Right lobe of liver (tissue), 6 donors: ENCODE data around the gene EPHA4. TPM values are rescaled to one million over a fixed set of nuclear protein-coding genes. Genes with fewer than 3 reads are reported as not detected.

Experiments used
- ATAC-seq, 4 donors: fragments of 200-7000 bp; cut with Tn5 transposase; one replicate each; pipeline ENCODE4 v1.9.1; 2020; ENCODE audit warnings: mild to moderate bottlenecking in 4 of 4, moderate library complexity in 4 of 4
- DNase-seq, 3 donors: peaks; one replicate each; pipeline ENCODE4 v3.0.0-alpha.2; 2020
- H3K27ac ChIP-seq, 3 donors: fragments of 200-600 bp; one replicate each; pipeline ENCODE4 v1.8.0; 2022
- H3K27me3 ChIP-seq, 2 donors: fragments of 200-600 bp; one replicate each; pipeline ENCODE4 v1.8.0; 2022
- H3K36me3 ChIP-seq, 4 donors: fragments of 200-600 bp; sonication (generic) in 1 of 4; one replicate each; pipeline versions ENCODE4 v1.5.1 to v1.8.0; 2017 to 2022; ENCODE audit warnings: control low read depth in 1 of 4
- H3K4me1 ChIP-seq, 4 donors: fragments of 200-600 bp; sonication (generic) in 1 of 4; one replicate each; pipeline versions ENCODE4 v1.5.1 to v1.8.0; 2017 to 2022; ENCODE audit warnings: control low read depth in 1 of 4
- H3K4me3 ChIP-seq, 3 donors: fragments of 200-600 bp; one replicate each; pipeline ENCODE4 v1.8.0; 2022
- H3K9me3 ChIP-seq, 4 donors: fragments of 200-600 bp; sonication (generic) in 1 of 4; one replicate each; pipeline versions ENCODE4 v1.5.1 to v1.8.0; 2017 to 2022; ENCODE audit warnings: control low read depth in 1 of 4
- POLR2A ChIP-seq: fragments of 450-650 bp; IDR thresholded peaks from one replicate; pipeline ENCODE4 v1.6.1; 2017; ENCODE audit warnings: antibody characterized with exemption, mild to moderate bottlenecking
- WGBS: methylation state at CpG from one replicate; pipeline ENCODE4 v1.1.6; 2018; ENCODE audit warnings: low coverage, low lambda C conversion rate; ENCODE audit not compliant: insufficient coverage; ENCODE audit errors: missing lambda C conversion rate; 5-methylcytosine and 5-hydroxymethylcytosine counted together
- intact Hi-C, 2 donors: fragments of 100-400 bp; cut with DNase I; formaldehyde crosslinking; loops; one replicate each; pipeline versions ENCODE4 v1.11.2 to v1.14.1; 2022
- total RNA-seq, 6 experiments: library from RNA; depleted of rRNA in 2 of 6; stranded (reverse); fragments of >200 nt in 2 of 6; fragmentation: NEBNext Ultra II Directional in 3 of 6; extraction: Animal tissue kit (Norgen Biotek cat#: 25700) in 3 of 6; gene quantifications; one replicate each; pipeline versions ENCODE4 v1.1.0 to v1.2.4, GENCODE V29; 2016 to 2023
- TF ChIP-seq, protein P1 (sequence below), 4 donors: fragments of 200-600 bp in 3 of 4; fragments of 450-650 bp in 1 of 4; IDR thresholded peaks; one replicate each; pipeline versions ENCODE4 v1.5.1 to v1.8.0; 2016 to 2022; ENCODE audit warnings: antibody characterized with exemption in 4 of 4, mild to moderate bottlenecking in 2 of 4
- donor health status: DM: no; HTN: yes; CAD: no.
- donor health status: DM: no; HTN: no; CAD: no.
- donor health status: DM: no; HTN: no; CAD: no.
- donor health status: DM: no; HTN: yes; CAD: no.
- donor health status: DM: no; HTN: yes; CAD: no.

Gene EPHA4
- total RNA-seq, 6 experiments from 2014 or later, result 0.61 to 2.9 (median 1.0) TPM

- no peak for DNase-seq
- Histone ChIP-seq H3K27me3 (no peaks in the 10 kb centered on the region), H3K36me3 (no peaks in the 10 kb centered on the region), H3K4me3 (no peak overlapping the region), H3K9me3 (no peaks in the 10 kb centered on the region), H3K27ac (no peak overlapping the region), H3K4me1 (no peaks in the 10 kb centered on the region)
- WGBS, result 73% methylated on average over 4 of the region's 4 CpGs
- intact Hi-C loops, result no loop called here
- no peak for ATAC-seq
- TF ChIP-seq, protein P1, sequence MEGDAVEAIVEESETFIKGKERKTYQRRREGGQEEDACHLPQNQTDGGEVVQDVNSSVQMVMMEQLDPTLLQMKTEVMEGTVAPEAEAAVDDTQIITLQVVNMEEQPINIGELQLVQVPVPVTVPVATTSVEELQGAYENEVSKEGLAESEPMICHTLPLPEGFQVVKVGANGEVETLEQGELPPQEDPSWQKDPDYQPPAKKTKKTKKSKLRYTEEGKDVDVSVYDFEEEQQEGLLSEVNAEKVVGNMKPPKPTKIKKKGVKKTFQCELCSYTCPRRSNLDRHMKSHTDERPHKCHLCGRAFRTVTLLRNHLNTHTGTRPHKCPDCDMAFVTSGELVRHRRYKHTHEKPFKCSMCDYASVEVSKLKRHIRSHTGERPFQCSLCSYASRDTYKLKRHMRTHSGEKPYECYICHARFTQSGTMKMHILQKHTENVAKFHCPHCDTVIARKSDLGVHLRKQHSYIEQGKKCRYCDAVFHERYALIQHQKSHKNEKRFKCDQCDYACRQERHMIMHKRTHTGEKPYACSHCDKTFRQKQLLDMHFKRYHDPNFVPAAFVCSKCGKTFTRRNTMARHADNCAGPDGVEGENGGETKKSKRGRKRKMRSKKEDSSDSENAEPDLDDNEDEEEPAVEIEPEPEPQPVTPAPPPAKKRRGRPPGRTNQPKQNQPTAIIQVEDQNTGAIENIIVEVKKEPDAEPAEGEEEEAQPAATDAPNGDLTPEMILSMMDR (IDR thresholded peaks at IDR 0.05), result no peak
- TF ChIP-seq POLR2A, result no peak
These were observed 86.0 kb downstream of the EPHA4 start for GRCh38 chr2:221486106-221486505.

GRCh38 chr2:221485503-221485870 is 86.6 kb downstream of the EPHA4 start:
- DNase-seq, result no peak
- Histone ChIP-seq H3K9me3 (no peaks in the 10 kb centered on the region), H3K27me3 (no peaks in the 10 kb centered on the region), H3K4me1 (no peaks in the 10 kb centered on the region), H3K27ac (no peak overlapping the region), H3K4me3 (no peak overlapping the region), H3K36me3 (no peaks in the 10 kb centered on the region)
- no peak for TF ChIP-seq POLR2A
- TF ChIP-seq, protein P1 (IDR thresholded peaks at IDR 0.05), result no peak
- no peak for ATAC-seq
- WGBS, result 58% methylated on average over 5 of the region's 5 CpGs
- intact Hi-C loops, result no loop called here

GRCh38 chr2:221484761-221485502 is 87.2 kb downstream of the EPHA4 start:
- no peaks in the 10 kb centered on the region for H3K9me3 ChIP-seq
- no peak overlapping the region for H3K27ac ChIP-seq
- H3K27me3 ChIP-seq, result no peaks in the 10 kb centered on the region
- intact Hi-C loops, result no loop called here
- WGBS, result 76% methylated on average over 8 of the region's 8 CpGs
- no peaks in the 10 kb centered on the region for H3K36me3 ChIP-seq
- ATAC-seq, result no peak
- TF ChIP-seq, protein P1 (IDR thresholded peaks at IDR 0.05), result no peak
- no peak for TF ChIP-seq POLR2A
- no peak for DNase-seq
- no peaks in the 10 kb centered on the region for H3K4me1 ChIP-seq
- no peak overlapping the region for H3K4me3 ChIP-seq

GRCh38 chr2:221482666-221483455 is 89.2 kb downstream of the EPHA4 start:
- TF ChIP-seq, protein P1 (IDR thresholded peaks at IDR 0.05), result no peak
- no peak for TF ChIP-seq POLR2A
- no peak for ATAC-seq
- H3K27ac ChIP-seq, result no peak overlapping the region
- 69% methylated on average over 12 of the region's 12 CpGs for WGBS
- no peaks in the 10 kb centered on the region for H3K9me3 ChIP-seq
- H3K36me3 ChIP-seq, result no peaks in the 10 kb centered on the region
- no peaks in the 10 kb centered on the region for H3K27me3 ChIP-seq
- no peak overlapping the region for H3K4me3 ChIP-seq
- intact Hi-C loops, result no loop called here
- no peak for DNase-seq
- H3K4me1 ChIP-seq, result no peaks in the 10 kb centered on the region
